ENCODE measurements around the gene BTNL9. TPM values are rescaled to one million over a fixed set of nuclear protein-coding genes. Genes with fewer than 3 reads are reported as not detected.
"Not testable (repeated sequence)": the region's sequence is repeated elsewhere in the genome, so short reads cannot be mapped to it uniquely, and the experiment has no call there.

The BTNL9 gene
- total RNA-seq, 2 donors from 2014 or later, result 0.55 TPM; not detected in 1

- no peaks in the 10 kb centered on the region for H3K36me3 Mint-ChIP-seq (ENCODE audit: insufficient read depth in 2 of 2)
- ATAC-seq (replicated peaks in 1 of 2) (no peak), DNase-seq (no peak)
- no peak overlapping the region for H3K4me3 Mint-ChIP-seq
- H3K4me1 Mint-ChIP-seq (ENCODE audit: low read depth), result no peaks in the 10 kb centered on the region
- H3K27ac Mint-ChIP-seq, result no peak overlapping the region
- H3K9me3 Mint-ChIP-seq, result no peaks in the 10 kb centered on the region
- peaks cover 50% of the 10 kb centered on the region for H3K27me3 Mint-ChIP-seq (ENCODE audit: low read depth)
Observed at GRCh38 chr5:181045316-181045715, 5.2 kb downstream of the BTNL9 start.

GRCh38 chr5:181045857-181046256 is 5.8 kb downstream of the BTNL9 start:
- ATAC-seq (replicated peaks in 1 of 2); H3K4me1 Mint-ChIP-seq (ENCODE audit: low read depth); H3K27ac Mint-ChIP-seq; H3K9me3 Mint-ChIP-seq; H3K4me3 Mint-ChIP-seq; DNase-seq; H3K36me3 Mint-ChIP-seq (ENCODE audit: insufficient read depth in 2 of 2): not testable (repeated sequence)
- H3K27me3 Mint-ChIP-seq (ENCODE audit: low read depth), result peaks cover 52% of the 10 kb centered on the region

- ATAC-seq (replicated peaks in 1 of 2) (no peak), DNase-seq (no peak)
- H3K4me3 Mint-ChIP-seq, result no peak overlapping the region
- H3K27ac Mint-ChIP-seq, result no peak overlapping the region
- no peaks in the 10 kb centered on the region for H3K9me3 Mint-ChIP-seq
- H3K27me3 Mint-ChIP-seq (ENCODE audit: low read depth), result peaks cover 54% of the 10 kb centered on the region
- H3K4me1 Mint-ChIP-seq (ENCODE audit: low read depth), result peaks cover 5% of the 10 kb centered on the region
- peaks cover 3% of the 10 kb centered on the region in 2 donors for H3K36me3 Mint-ChIP-seq (ENCODE audit: insufficient read depth in 2 of 2)
Observed at GRCh38 chr5:181047288-181047687, 7.2 kb downstream of the BTNL9 start.

GRCh38 chr5:181047921-181048320 is 7.9 kb downstream of the BTNL9 start:
- peaks cover 7% of the 10 kb centered on the region for H3K4me1 Mint-ChIP-seq (ENCODE audit: low read depth)
- no peak for DNase-seq
- H3K27me3 Mint-ChIP-seq (ENCODE audit: low read depth), result peaks cover 50% of the 10 kb centered on the region

GRCh38 chr5:181050016-181050415 is 9.9 kb downstream of the BTNL9 start:
- H3K36me3 Mint-ChIP-seq (ENCODE audit: insufficient read depth in 2 of 2), result peaks cover 3% of the 10 kb centered on the region in 2 donors
- H3K27me3 Mint-ChIP-seq (ENCODE audit: low read depth), result peaks cover 61% of the 10 kb centered on the region
- H3K27ac Mint-ChIP-seq, result no peak overlapping the region
- DNase-seq (no peak), ATAC-seq (replicated peaks in 1 of 2) (no peak)
- H3K4me1 Mint-ChIP-seq (ENCODE audit: low read depth), result peaks cover 22% of the 10 kb centered on the region
- H3K4me3 Mint-ChIP-seq, result no peak overlapping the region
- H3K9me3 Mint-ChIP-seq, result no peaks in the 10 kb centered on the region

More at GRCh38 chr5:181047921-181048320, 7.9 kb downstream of the BTNL9 start:
- Mint-ChIP-seq H3K4me3 (no peak overlapping the region), H3K9me3 (no peaks in the 10 kb centered on the region), H3K36me3 (ENCODE audit: insufficient read depth in 2 of 2) (peaks cover 3% of the 10 kb centered on the region in 2 donors), H3K27ac (no peak overlapping the region)
- ATAC-seq (replicated peaks in 1 of 2), result no peak

GRCh38 chr5:181051841-181052671 is 12.0 kb downstream of the BTNL9 start:
- Mint-ChIP-seq H3K4me1 (ENCODE audit: low read depth) (peaks cover 22% of the 10 kb centered on the region), H3K27ac (peak overlapping the region; percentile 65), H3K27me3 (ENCODE audit: low read depth) (peaks cover 82% of the 10 kb centered on the region), H3K9me3 (no peaks in the 10 kb centered on the region), H3K4me3 (peak overlapping the region; percentile 79 to 85), H3K36me3 (ENCODE audit: insufficient read depth in 2 of 2) (peaks cover 3% of the 10 kb centered on the region in 2 donors)
- DNase-seq (no peak), ATAC-seq (replicated peaks in 1 of 2) (no peak)

- Mint-ChIP-seq H3K27me3 (ENCODE audit: low read depth) (peaks cover 86% of the 10 kb centered on the region), H3K4me3 (peak overlapping the region; percentile 84 to 85), H3K4me1 (ENCODE audit: low read depth) (peaks cover 22% of the 10 kb centered on the region), H3K36me3 (ENCODE audit: insufficient read depth in 2 of 2) (peaks cover 3% of the 10 kb centered on the region in 2 donors), H3K27ac (no peak overlapping the region), H3K9me3 (no peaks in the 10 kb centered on the region)
- DNase-seq (peak; percentile 39 to 42), ATAC-seq (replicated peaks in 1 of 2) (peak; percentile 69 to 73)
Observed at GRCh38 chr5:181052672-181053487, 12.8 kb downstream of the BTNL9 start.

GRCh38 chr5:181053488-181054121 is 13.5 kb downstream of the BTNL9 start:
- DNase-seq (peak in 1 of 2 donors; percentile 12), ATAC-seq (replicated peaks in 1 of 2) (peak; percentile 37 to 39)
- Mint-ChIP-seq H3K4me1 (ENCODE audit: low read depth) (peaks cover 23% of the 10 kb centered on the region), H3K27me3 (ENCODE audit: low read depth) (peaks cover 91% of the 10 kb centered on the region), H3K27ac (no peak overlapping the region), H3K4me3 (peak overlapping the region; percentile 84 to 85), H3K9me3 (no peaks in the 10 kb centered on the region), H3K36me3 (ENCODE audit: insufficient read depth in 2 of 2) (peaks cover 3% of the 10 kb centered on the region in 2 donors)

- peaks cover 93% of the 10 kb centered on the region for H3K27me3 Mint-ChIP-seq (ENCODE audit: low read depth)
- peak overlapping the region; percentile 51 to 84 for H3K4me3 Mint-ChIP-seq
- peaks cover 26% of the 10 kb centered on the region for H3K4me1 Mint-ChIP-seq (ENCODE audit: low read depth)
- no peak for DNase-seq
- no peaks in the 10 kb centered on the region for H3K9me3 Mint-ChIP-seq
- no peak for ATAC-seq (replicated peaks in 1 of 2)
- H3K27ac Mint-ChIP-seq, result no peak overlapping the region
- H3K36me3 Mint-ChIP-seq (ENCODE audit: insufficient read depth in 2 of 2), result peaks cover 3% of the 10 kb centered on the region in 2 donors
Observed at GRCh38 chr5:181054138-181054537, 14.1 kb downstream of the BTNL9 start.

GRCh38 chr5:181054871-181055459 is 14.9 kb downstream of the BTNL9 start:
- no peaks in the 10 kb centered on the region for H3K9me3 Mint-ChIP-seq
- H3K4me1 Mint-ChIP-seq (ENCODE audit: low read depth), result peaks cover 28% of the 10 kb centered on the region
- H3K36me3 Mint-ChIP-seq (ENCODE audit: insufficient read depth in 2 of 2), result peaks cover 3% of the 10 kb centered on the region in 2 donors
- no peak overlapping the region for H3K4me3 Mint-ChIP-seq
- no peak for ATAC-seq (replicated peaks in 1 of 2)
- no peak overlapping the region for H3K27ac Mint-ChIP-seq
- no peak for DNase-seq
- peaks cover 88% of the 10 kb centered on the region for H3K27me3 Mint-ChIP-seq (ENCODE audit: low read depth)

- Mint-ChIP-seq H3K27me3 (ENCODE audit: low read depth) (peaks cover 89% of the 10 kb centered on the region), H3K36me3 (ENCODE audit: insufficient read depth in 2 of 2) (peaks cover 3% of the 10 kb centered on the region in 2 donors), H3K4me1 (ENCODE audit: low read depth) (peaks cover 32% of the 10 kb centered on the region), H3K27ac (no peak overlapping the region), H3K4me3 (no peak overlapping the region), H3K9me3 (no peaks in the 10 kb centered on the region)
- ATAC-seq (replicated peaks in 1 of 2), result no peak
- DNase-seq, result no peak
Observed at GRCh38 chr5:181056431-181056830, 16.4 kb downstream of the BTNL9 start.

- Mint-ChIP-seq H3K4me1 (ENCODE audit: low read depth) (peaks cover 23% of the 10 kb centered on the region), H3K4me3 (no peak overlapping the region), H3K36me3 (ENCODE audit: insufficient read depth in 2 of 2) (no peaks in the 10 kb centered on the region), H3K27ac (no peak overlapping the region), H3K27me3 (ENCODE audit: low read depth) (peaks cover 95% of the 10 kb centered on the region), H3K9me3 (no peaks in the 10 kb centered on the region)
- DNase-seq (no peak), ATAC-seq (replicated peaks in 1 of 2) (no peak)
Observed at GRCh38 chr5:181058321-181058720, 18.3 kb downstream of the BTNL9 start.

Measured in activated T-cell treated with anti-CD3 and anti-CD28 coated beads, Interleukin-2, amount 50 U/mL, for 72 hours (primary cell).